Coronary artery (tissue), 2 donors: ENCODE results near the gene ERC2.

Experiments used
- DNase-seq: peaks from one replicate; pipeline ENCODE4 v3.0.0-alpha.2; 2017; ENCODE audit warnings: low spot score
- H3K27ac ChIP-seq, 2 donors: fragments of 200-600 bp; sonication (generic); one replicate each; pipeline ENCODE4 v1.5.1; 2016 to 2019
- H3K4me3 ChIP-seq: fragments of 200-600 bp; sonication (generic); 2 replicates; pipeline ENCODE4 v1.5.1; 2016; ENCODE audit warnings: mild to moderate bottlenecking, moderate library complexity
- TF ChIP-seq, protein P1 (sequence below): fragments of 200-600 bp; sonication (generic); IDR thresholded peaks from one replicate; pipeline ENCODE4 v1.5.1; 2019; ENCODE audit warnings: antibody characterized with exemption

ERC2 gene

DNA sequence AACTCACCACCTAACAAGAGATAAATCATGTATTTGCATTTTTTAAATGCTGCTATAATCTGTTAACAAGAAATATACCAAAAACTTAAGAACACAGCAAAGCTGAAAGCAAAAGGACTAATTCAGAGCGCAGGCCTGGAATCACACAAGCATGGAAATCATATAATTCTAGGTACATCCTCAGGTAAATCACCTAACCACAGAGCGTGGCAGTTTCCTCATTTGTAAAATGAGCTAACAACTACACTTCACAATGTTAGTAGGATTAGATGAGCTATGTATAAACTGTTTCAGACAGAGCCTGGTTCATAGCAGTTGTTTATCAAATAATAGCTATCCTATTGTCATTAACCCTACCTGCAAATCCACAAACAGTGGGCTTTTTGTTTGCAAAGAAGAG is 146.4 kb downstream of the ERC2 start:
- no peak for DNase-seq
- TF ChIP-seq, protein P1, sequence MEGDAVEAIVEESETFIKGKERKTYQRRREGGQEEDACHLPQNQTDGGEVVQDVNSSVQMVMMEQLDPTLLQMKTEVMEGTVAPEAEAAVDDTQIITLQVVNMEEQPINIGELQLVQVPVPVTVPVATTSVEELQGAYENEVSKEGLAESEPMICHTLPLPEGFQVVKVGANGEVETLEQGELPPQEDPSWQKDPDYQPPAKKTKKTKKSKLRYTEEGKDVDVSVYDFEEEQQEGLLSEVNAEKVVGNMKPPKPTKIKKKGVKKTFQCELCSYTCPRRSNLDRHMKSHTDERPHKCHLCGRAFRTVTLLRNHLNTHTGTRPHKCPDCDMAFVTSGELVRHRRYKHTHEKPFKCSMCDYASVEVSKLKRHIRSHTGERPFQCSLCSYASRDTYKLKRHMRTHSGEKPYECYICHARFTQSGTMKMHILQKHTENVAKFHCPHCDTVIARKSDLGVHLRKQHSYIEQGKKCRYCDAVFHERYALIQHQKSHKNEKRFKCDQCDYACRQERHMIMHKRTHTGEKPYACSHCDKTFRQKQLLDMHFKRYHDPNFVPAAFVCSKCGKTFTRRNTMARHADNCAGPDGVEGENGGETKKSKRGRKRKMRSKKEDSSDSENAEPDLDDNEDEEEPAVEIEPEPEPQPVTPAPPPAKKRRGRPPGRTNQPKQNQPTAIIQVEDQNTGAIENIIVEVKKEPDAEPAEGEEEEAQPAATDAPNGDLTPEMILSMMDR: no peak
- no peak overlapping the region for H3K4me3 ChIP-seq
- no peak overlapping the region for H3K27ac ChIP-seq

DNA sequence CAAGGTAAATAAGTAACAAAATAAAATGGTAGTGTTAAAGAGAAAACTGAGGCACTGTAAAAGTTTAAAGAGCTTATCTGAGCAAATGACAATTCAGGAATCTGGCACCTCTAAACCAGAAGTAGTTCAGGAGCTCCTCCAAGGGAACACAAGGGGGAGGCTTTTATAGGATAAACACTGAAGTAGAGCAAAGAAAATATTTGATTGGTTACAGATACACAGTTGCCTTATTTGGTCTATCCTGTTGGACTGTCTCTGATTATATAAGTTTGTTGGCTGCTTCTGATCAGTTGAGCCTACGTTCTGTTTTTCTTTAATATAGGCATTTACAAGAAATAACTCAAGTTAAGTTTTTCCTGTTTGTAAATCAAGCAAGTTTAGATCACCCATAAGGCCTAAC is 146.9 kb downstream of the ERC2 start:
- no peak overlapping the region for H3K4me3 ChIP-seq
- TF ChIP-seq, protein P1: no peak
- DNase-seq: no peak
- no peak overlapping the region for H3K27ac ChIP-seq

DNA sequence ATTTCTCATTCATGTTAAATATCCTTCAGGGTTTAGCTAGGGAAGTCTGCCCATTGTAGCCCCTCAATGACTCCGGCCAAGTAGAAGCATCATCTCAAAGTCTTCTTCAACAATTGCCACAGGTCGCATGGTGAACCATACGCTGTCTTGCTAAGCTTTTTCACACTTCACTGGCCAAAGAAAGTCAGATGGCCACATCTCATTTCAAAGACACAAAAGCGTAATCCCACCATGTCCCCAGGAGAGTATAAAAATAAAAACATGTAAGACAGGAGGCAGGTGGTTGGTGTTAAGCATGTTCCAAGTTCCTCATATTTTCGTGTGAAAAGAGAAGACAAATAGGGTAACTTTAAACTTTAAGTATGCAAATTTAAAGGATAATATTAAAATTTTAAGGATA is 147.4 kb downstream of the ERC2 start:
- TF ChIP-seq, protein P1: no peak
- no peak for DNase-seq
- Histone ChIP-seq H3K27ac (no peak overlapping the region), H3K4me3 (no peak overlapping the region)

DNA sequence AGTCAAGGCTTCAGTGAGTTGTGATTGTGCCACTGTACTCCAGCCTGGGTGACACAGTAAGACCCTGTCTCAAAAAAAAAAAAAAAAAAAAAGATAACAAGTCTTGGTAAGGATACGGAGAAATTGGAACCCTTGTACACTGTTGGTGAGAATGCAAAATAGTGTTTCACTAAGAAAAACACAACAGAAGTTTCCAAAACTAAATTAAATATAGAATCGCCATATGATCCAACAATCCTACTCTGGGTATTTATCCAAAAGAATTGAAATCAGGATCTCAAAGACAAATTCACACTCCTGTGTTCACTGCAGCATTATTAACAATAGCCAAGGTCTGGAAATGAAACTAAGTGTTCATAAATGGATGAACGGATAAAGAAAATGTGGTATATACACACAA is 149.4 kb downstream of the ERC2 start:
- TF ChIP-seq, protein P1: no peak
- DNase-seq: no peak
- Histone ChIP-seq H3K27ac (no peak overlapping the region), H3K4me3 (no peak overlapping the region)

DNA sequence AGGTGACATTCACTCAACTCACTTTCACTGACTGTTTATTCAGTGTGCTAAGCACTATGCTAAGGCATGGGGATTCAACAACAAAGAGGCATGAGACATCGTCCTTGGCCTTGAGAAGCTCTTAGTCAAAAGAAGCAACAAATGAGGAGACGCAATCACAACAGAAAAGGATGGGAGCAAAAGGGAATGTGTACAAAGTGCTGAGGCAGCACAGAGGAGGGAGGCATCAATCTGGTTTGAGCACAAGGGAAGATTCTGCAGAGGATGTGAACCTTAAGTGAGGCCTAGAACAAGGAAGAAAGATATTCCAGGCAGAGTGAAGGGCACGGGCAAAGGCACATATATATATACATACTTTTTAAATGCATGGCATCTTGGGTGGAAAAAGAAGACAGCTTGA is 151.3 kb downstream of the ERC2 start:
- TF ChIP-seq, protein P1: no peak
- Histone ChIP-seq H3K4me3 (no peak overlapping the region), H3K27ac (no peak overlapping the region)
- DNase-seq: no peak

DNA sequence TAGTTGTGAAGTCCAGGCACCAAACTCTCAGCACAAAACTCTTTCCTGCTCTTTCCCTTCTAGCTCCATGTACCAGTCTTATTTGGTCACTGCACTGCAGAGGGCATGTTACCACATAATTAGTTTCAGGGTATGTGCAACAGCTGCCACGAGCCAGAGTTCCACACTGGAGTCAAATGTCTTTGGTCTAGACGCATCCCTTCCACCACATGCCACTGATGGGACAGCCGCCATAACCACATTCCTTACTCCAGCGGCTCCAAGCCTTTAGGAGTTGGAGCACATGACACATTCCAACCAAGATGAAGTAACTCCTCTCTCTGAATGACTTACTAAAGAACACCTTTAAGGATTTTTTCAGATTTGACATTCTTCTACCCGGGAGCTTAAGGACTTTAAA is 153.4 kb downstream of the ERC2 start:
- Histone ChIP-seq H3K27ac (no peak overlapping the region), H3K4me3 (no peak overlapping the region)
- no peak for DNase-seq
- TF ChIP-seq, protein P1: no peak

DNA sequence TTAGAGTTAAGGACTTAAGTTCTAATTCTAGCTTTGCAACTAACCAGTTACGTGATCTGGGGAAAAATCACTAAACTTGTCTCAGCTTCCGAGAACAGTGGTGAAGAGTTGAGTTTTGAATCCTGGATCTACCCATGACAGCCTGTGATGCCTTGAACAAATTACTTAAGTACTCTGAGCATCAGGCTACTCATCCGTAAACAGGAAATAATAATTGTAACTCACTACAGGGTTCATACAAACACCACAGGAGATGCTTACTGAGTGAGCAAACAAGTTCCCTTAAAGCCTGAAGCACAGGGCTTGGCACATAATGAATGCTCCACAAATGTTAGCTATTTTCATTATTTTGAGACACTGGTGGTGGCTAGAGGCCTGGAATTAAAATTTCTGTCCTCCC is 158.8 kb downstream of the ERC2 start:
- TF ChIP-seq, protein P1: no peak
- DNase-seq: no peak
- no peak overlapping the region for H3K4me3 ChIP-seq
- H3K27ac ChIP-seq: no peak overlapping the region
